Activated CD4-positive, alpha-beta memory T cell treated with anti-CD3 and anti-CD28 coated beads, Interleukin-2, amount 10 ng/mL, durations not matched to agents 7 days and 5 days (primary cell): Measurements from ENCODE around the gene MASP1. TPM values are rescaled to one million over a fixed set of nuclear protein-coding genes. Genes with fewer than 3 reads are reported as not detected.
"Not testable (repeated sequence)": the region's sequence is repeated elsewhere in the genome, so short reads cannot be mapped to it uniquely, and the experiment has no call there.

Experiments used
- CTCF ChIA-PET: fragments of 350-600 bp; sonication (Branson Sonifier 250); formaldehyde crosslinking; loops from one replicate; lab custom pipeline; 2021; ENCODE audit warnings: antibody characterized with exemption, inconsistent platforms; lab: Charles Lee
- POLR2A ChIA-PET: fragments of 350-600 bp; sonication (Branson Sonifier 250); formaldehyde crosslinking; loops from one replicate; lab custom pipeline; 2021; ENCODE audit warnings: antibody characterized with exemption; lab: Charles Lee
- DNase-seq: peaks from one replicate; pipeline ENCODE4 v3.0.0-alpha.2; 2020
- H3K27ac Mint-ChIP-seq: one replicate; pipeline ENCODE4 v1.8.0; 2021; ENCODE audit warnings: mild to moderate bottlenecking, mixed read lengths
- H3K27me3 Mint-ChIP-seq: one replicate; pipeline ENCODE4 v1.8.0; 2021; ENCODE audit warnings: mixed read lengths
- H3K36me3 Mint-ChIP-seq: one replicate; pipeline ENCODE4 v1.8.0; 2021; ENCODE audit warnings: low read depth, mixed read lengths
- H3K4me1 Mint-ChIP-seq: one replicate; pipeline ENCODE4 v1.8.0; 2021; ENCODE audit warnings: mixed read lengths
- H3K4me3 Mint-ChIP-seq: one replicate; pipeline ENCODE4 v1.8.0; 2021; ENCODE audit warnings: mild to moderate bottlenecking, mixed read lengths
- H3K9me3 Mint-ChIP-seq: one replicate; pipeline ENCODE4 v1.8.0; 2021; ENCODE audit warnings: mixed read lengths
- total RNA-seq, 2 experiments: library from RNA; stranded (reverse); gene quantifications; one replicate each; pipeline ENCODE4 v1.2.3, GENCODE V29; 2021

MASP1 gene
- total RNA-seq, 2 experiments from 2014 or later = not detected

- POLR2A ChIA-PET = no interaction called here
- Mint-ChIP-seq H3K9me3 (no peaks in the 10 kb centered on the region), H3K27me3 (peaks cover 18% of the 10 kb centered on the region), H3K4me3 (no peak overlapping the region), H3K27ac (no peak overlapping the region), H3K4me1 (no peaks in the 10 kb centered on the region), H3K36me3 (no peaks in the 10 kb centered on the region)
- no peak for DNase-seq
- CTCF ChIA-PET = no interaction called here
Observed at GRCh38 chr3:187207624-187208023, 83.9 kb downstream of the MASP1 start.

- ChIA-PET POLR2A (no interaction called here), CTCF (no interaction called here)
- H3K9me3 Mint-ChIP-seq = no peaks in the 10 kb centered on the region
- no peaks in the 10 kb centered on the region for H3K36me3 Mint-ChIP-seq
- no peaks in the 10 kb centered on the region for H3K4me1 Mint-ChIP-seq
- H3K4me3 Mint-ChIP-seq = no peak overlapping the region
- H3K27ac Mint-ChIP-seq = no peak overlapping the region
- peaks cover 22% of the 10 kb centered on the region for H3K27me3 Mint-ChIP-seq
- no peak for DNase-seq
Observed at GRCh38 chr3:187207062-187207461, 84.5 kb downstream of the MASP1 start.

DNA sequence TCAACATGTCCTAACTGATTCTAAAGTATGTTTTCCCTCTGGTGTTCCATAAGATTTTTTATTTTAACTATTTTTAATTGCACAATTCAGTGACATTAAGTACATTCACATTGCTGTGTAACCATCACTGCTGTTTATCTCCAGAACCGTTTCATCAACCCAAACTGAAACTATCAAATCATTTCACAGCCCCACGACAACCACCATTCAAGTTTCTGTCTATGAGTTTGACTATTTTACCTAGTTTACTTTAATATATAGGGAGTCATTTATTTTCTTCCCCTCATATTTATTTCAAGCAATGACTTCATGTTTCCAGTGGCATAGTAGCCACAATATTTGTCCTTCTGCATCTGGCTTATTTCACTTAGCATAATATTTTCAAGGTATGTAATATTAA lies 85.9 kb downstream of the MASP1 start:
- no peak overlapping the region for H3K27ac Mint-ChIP-seq
- POLR2A ChIA-PET = no interaction called here
- H3K4me3 Mint-ChIP-seq = no peak overlapping the region
- DNase-seq = no peak
- H3K4me1 Mint-ChIP-seq = no peaks in the 10 kb centered on the region
- no peaks in the 10 kb centered on the region for H3K36me3 Mint-ChIP-seq
- H3K27me3 Mint-ChIP-seq = peaks cover 22% of the 10 kb centered on the region
- H3K9me3 Mint-ChIP-seq = no peaks in the 10 kb centered on the region
- CTCF ChIA-PET = no interaction called here

- H3K36me3 Mint-ChIP-seq, H3K27ac Mint-ChIP-seq, CTCF ChIA-PET, DNase-seq, POLR2A ChIA-PET, H3K4me1 Mint-ChIP-seq, H3K9me3 Mint-ChIP-seq, H3K4me3 Mint-ChIP-seq: not testable (repeated sequence)
- H3K27me3 Mint-ChIP-seq = peaks cover 23% of the 10 kb centered on the region
Observed at GRCh38 chr3:187199463-187200050, 92.0 kb downstream of the MASP1 start.

DNA sequence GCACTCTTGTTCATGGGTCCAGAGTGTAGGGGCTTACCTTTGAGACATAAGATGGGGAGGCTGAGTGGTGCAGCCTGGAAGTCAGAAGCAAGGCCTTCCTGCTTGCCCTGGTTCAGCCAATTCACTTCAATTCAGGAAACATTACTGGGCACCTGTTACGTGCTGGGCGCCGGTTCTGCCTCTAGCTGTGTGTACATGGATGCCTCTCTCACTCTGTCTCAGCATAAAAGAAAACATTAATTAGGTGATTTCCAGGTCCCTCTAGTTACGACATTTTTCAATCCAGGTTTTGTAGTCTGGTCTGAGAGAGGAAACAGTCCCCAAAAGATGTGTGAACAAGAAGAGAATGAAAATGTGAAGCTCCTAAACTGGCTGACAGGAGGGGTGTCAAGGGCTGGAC lies 93.0 kb downstream of the MASP1 start:
- no peaks in the 10 kb centered on the region for H3K36me3 Mint-ChIP-seq
- CTCF ChIA-PET = no interaction called here

DNA sequence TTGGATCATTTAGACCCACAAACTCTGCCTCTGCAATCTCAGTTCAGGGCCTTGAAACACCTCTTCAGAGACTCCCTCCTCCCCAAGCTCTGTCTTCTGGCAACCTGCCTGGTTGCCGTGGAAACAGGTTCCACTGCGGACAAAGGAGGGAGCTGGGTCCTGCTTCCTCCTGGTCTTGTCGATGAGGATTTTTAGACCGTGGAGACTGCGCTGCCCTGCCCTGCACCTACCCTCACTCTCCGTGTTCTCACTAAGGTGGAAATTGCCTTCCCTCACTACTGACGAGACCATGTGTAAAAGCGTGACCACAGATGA lies 94.2 kb downstream of the MASP1 start, which contains the start of gene RTP1:
RTP1 (plus strand) TSS at position 152 of the 315 bp plus-strand sequence; CDS start at position 182, 30 bp downstream.
- peaks cover 27% of the 10 kb centered on the region for H3K27me3 Mint-ChIP-seq
- CTCF ChIA-PET = interaction anchor here (0.8 kb wide), 1 partner anchor 47 kb away, joined by 3 read pairs; no protein-coding TSS in a partner anchor
- peaks cover 7% of the 10 kb centered on the region for H3K4me1 Mint-ChIP-seq
- H3K27ac Mint-ChIP-seq = no peak within 1 kb of the TSS
- H3K4me3 Mint-ChIP-seq = no peak within 1 kb of the TSS
- no peaks in the 10 kb centered on the region for H3K36me3 Mint-ChIP-seq
- no peak for DNase-seq
- POLR2A ChIA-PET = no interaction called here
- H3K9me3 Mint-ChIP-seq = no peaks in the 10 kb centered on the region

More for the DNA sequence above, 93.0 kb downstream of the MASP1 start:
- no peak overlapping the region for H3K27ac Mint-ChIP-seq
- no peaks in the 10 kb centered on the region for H3K4me1 Mint-ChIP-seq
- H3K4me3 Mint-ChIP-seq = no peak overlapping the region
- H3K27me3 Mint-ChIP-seq = peaks cover 30% of the 10 kb centered on the region
- no peak for DNase-seq
- H3K9me3 Mint-ChIP-seq = no peaks in the 10 kb centered on the region
- POLR2A ChIA-PET = no interaction called here

GRCh38 chr3:187196573-187197334 lies 94.8 kb downstream of the MASP1 start:
- CTCF ChIA-PET = interaction anchor here (0.8 to 1.3 kb wide), 2 partner anchors 21 to 46 kb away, joined by 3 read pairs; no protein-coding TSS in a partner anchor

GRCh38 chr3:187193181-187193580 lies 98.4 kb downstream of the MASP1 start:
- peaks cover 46% of the 10 kb centered on the region for H3K27me3 Mint-ChIP-seq
- H3K36me3 Mint-ChIP-seq = no peaks in the 10 kb centered on the region
- no peak overlapping the region for H3K27ac Mint-ChIP-seq
- CTCF ChIA-PET = no interaction called here
- peaks cover 7% of the 10 kb centered on the region for H3K4me1 Mint-ChIP-seq
- POLR2A ChIA-PET = no interaction called here
- H3K9me3 Mint-ChIP-seq = no peaks in the 10 kb centered on the region
- no peak overlapping the region for H3K4me3 Mint-ChIP-seq
- DNase-seq = no peak

More at GRCh38 chr3:187196573-187197334, 94.8 kb downstream of the MASP1 start:
- peaks cover 7% of the 10 kb centered on the region for H3K4me1 Mint-ChIP-seq
- no peaks in the 10 kb centered on the region for H3K36me3 Mint-ChIP-seq
- no peak for DNase-seq
- POLR2A ChIA-PET = no interaction called here
- H3K9me3 Mint-ChIP-seq = no peaks in the 10 kb centered on the region
- peaks cover 26% of the 10 kb centered on the region for H3K27me3 Mint-ChIP-seq
- no peak overlapping the region for H3K4me3 Mint-ChIP-seq
- no peak overlapping the region for H3K27ac Mint-ChIP-seq

GRCh38 chr3:187191271-187191670 lies 100.3 kb downstream of the MASP1 start:
- POLR2A ChIA-PET = no interaction called here
- CTCF ChIA-PET = no interaction called here
- no peak for DNase-seq
- no peaks in the 10 kb centered on the region for H3K9me3 Mint-ChIP-seq
- H3K36me3 Mint-ChIP-seq = no peaks in the 10 kb centered on the region
- peaks cover 54% of the 10 kb centered on the region for H3K27me3 Mint-ChIP-seq
- no peak overlapping the region for H3K4me3 Mint-ChIP-seq
- peaks cover 11% of the 10 kb centered on the region for H3K4me1 Mint-ChIP-seq
- no peak overlapping the region for H3K27ac Mint-ChIP-seq

- H3K36me3 Mint-ChIP-seq = no peaks in the 10 kb centered on the region
- no peak overlapping the region for H3K4me3 Mint-ChIP-seq
- no peak for DNase-seq
- no peaks in the 10 kb centered on the region for H3K9me3 Mint-ChIP-seq
- H3K27me3 Mint-ChIP-seq = peaks cover 48% of the 10 kb centered on the region
- H3K4me1 Mint-ChIP-seq = peaks cover 11% of the 10 kb centered on the region
- ChIA-PET CTCF (interaction anchor here (0.6 kb wide), 1 partner anchor 122 kb away, joined by 4 read pairs; no protein-coding TSS in a partner anchor), POLR2A (no interaction called here)
- H3K27ac Mint-ChIP-seq = no peak overlapping the region
Observed at GRCh38 chr3:187188931-187189330, 102.6 kb downstream of the MASP1 start.

GRCh38 chr3:187186801-187187421 lies 104.6 kb downstream of the MASP1 start:
- H3K36me3 Mint-ChIP-seq = no peaks in the 10 kb centered on the region
- peaks cover 39% of the 10 kb centered on the region for H3K27me3 Mint-ChIP-seq
- H3K4me3 Mint-ChIP-seq = no peak overlapping the region
- no peak for DNase-seq
- H3K4me1 Mint-ChIP-seq = peaks cover 15% of the 10 kb centered on the region
- ChIA-PET POLR2A (no interaction called here), CTCF (no interaction called here)
- H3K9me3 Mint-ChIP-seq = no peaks in the 10 kb centered on the region
- H3K27ac Mint-ChIP-seq = no peak overlapping the region

- POLR2A ChIA-PET = no interaction called here
- Mint-ChIP-seq H3K27ac (no peak overlapping the region), H3K36me3 (no peaks in the 10 kb centered on the region), H3K4me3 (no peak overlapping the region), H3K27me3 (peaks cover 34% of the 10 kb centered on the region), H3K4me1 (peaks cover 15% of the 10 kb centered on the region), H3K9me3 (no peaks in the 10 kb centered on the region)
- CTCF ChIA-PET = no interaction called here
- no peak for DNase-seq
Observed at GRCh38 chr3:187186375-187186774, 105.2 kb downstream of the MASP1 start.

DNA sequence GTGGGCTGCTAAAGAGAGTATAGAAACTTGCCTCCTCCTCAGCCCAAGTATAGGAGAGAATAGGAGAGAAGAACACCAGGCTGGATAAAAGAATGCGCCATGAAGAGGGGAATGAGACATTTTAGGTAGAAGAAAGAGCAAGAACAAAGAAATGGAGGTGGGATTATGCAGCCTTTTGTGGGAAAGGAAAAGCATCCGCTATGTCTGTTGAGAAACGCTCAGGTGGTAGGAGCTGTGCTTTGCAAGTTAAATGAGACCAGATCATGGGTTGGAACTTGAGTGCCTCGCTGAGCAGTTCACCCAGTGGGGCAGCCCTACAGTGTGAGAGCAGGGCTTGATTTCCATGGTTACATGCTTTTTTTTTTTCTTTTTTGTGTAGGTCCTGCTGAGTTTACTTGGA lies 105.8 kb downstream of the MASP1 start:
- ChIA-PET CTCF (no interaction called here), POLR2A (no interaction called here)
- H3K27me3 Mint-ChIP-seq = peaks cover 29% of the 10 kb centered on the region
- no peak overlapping the region for H3K4me3 Mint-ChIP-seq
- H3K9me3 Mint-ChIP-seq = no peaks in the 10 kb centered on the region
- H3K36me3 Mint-ChIP-seq = no peaks in the 10 kb centered on the region
- no peak overlapping the region for H3K27ac Mint-ChIP-seq
- H3K4me1 Mint-ChIP-seq = peaks cover 15% of the 10 kb centered on the region
- DNase-seq = no peak
